RCC 7860 (cell line): ENCODE results near the gene OLFML1.

Source experiments
- DNase-seq: peaks from one replicate; pipeline ENCODE4 v3.0.0-alpha.2; 2015; ENCODE audit warnings: low spot score
- FAIRE-seq: peaks from 2 replicates; lab custom pipeline; 2012; peaks lifted over from hg19 to GRCh38; lab: Jason Lieb, UNC

Gene OLFML1

DNA sequence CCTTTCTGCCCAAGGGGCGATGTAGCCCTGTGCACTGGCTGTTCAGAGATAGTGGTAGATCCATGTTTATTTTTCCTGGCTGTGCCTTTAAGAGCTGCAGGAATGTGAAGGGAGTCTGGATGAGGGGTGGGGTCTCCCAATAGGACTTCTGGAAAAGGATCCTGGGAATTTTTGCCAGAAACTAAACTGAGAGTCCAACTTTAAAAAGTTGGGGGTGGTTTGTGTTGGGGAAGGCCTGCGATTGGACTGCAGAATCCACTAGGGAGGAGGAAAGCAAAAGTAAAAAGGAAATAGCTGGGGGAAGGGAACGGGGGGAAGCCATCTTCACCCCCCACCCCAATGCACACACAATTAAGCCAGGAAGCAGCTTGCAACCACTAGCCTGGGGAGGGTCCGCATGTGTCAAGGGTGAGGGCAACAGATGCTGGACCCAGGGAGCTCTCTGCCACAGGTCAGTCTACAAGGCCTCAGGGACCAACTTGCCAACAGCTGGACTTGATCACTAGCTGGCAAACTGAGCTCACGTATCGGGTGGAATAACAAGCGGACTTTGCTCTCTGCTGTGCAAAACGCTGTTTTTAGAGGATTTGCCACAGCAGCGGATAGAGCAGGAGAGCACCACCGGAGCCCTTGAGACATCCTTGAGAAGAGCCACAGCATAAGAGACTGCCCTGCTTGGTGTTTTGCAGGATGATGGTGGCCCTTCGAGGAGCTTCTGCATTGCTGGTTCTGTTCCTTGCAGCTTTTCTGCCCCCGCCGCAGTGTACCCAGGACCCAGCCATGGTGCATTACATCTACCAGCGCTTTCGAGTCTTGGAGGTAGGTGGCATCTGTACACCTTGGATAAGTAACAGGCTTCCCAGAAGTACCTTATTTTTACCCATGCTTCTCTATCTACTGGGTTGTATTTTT is at the start of gene OLFML1:
Gene OLFML1 (plus strand): TSS at position 321 of the 912 bp plus-strand sequence. CDS start 370 bp downstream, at position 691.
- DNase-seq (no peak), FAIRE-seq (no peak)

DNA sequence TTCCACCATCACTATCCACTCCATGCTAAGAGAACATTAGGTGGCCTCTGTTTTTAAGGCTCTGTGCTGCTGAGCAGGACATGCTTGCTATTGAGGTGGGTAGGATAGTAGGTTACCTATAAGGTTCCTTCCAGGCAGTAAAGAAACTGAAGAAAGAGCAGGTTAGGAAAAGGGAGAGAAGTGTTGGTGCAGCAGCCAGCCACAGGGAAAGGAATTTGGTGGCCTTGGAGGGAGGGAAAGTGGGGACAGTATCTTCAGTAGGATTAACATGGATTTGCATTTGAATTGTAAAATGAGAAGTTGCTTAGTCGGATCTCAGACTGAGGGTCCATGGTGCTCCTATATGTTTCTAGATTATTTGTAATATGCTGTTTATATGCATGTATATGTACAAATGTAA is 49.2 kb upstream of the OLFML1 start:
- DNase-seq, result no peak
- FAIRE-seq, result no peak

DNA sequence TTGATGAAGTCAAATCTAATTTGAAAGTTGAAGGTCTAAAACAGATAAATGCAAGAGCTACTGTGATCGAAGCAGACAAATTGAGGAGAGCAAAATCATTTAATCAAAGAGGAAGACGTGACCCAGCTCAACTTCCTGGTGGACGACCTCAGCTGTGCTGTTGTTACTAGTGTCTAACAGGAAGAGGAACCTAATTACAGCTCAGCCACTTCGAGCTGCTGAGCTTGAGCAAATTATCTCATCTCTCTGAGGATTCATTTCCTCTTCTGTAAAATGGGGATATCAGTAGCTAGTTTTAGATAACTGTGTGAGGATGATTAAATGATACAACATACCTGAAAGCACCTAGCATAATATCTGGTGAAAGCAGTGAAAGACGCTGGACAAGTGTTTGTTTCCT is 48.6 kb upstream of the OLFML1 start:
- FAIRE-seq (no peak), DNase-seq (no peak)

DNA sequence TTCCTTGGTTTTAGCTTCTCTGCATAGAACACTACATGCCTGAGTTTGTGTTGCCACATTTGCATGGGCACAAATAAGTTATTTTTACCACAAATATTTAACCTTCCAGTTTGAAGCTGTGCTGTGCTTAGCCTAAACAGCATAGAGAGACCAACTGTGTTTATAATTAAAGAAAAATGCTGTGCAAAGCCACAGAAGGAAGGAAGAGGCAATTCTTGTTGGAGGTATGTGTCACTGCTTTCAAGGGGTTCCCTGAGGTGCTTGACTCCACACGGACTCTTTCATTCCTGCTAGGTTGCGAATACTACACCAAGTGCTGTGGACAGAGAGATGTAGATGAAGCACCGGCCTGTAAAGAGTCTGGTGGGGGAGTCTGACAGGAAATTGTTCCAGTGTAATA is 47.6 kb upstream of the OLFML1 start:
- FAIRE-seq (no peak), DNase-seq (no peak)

DNA sequence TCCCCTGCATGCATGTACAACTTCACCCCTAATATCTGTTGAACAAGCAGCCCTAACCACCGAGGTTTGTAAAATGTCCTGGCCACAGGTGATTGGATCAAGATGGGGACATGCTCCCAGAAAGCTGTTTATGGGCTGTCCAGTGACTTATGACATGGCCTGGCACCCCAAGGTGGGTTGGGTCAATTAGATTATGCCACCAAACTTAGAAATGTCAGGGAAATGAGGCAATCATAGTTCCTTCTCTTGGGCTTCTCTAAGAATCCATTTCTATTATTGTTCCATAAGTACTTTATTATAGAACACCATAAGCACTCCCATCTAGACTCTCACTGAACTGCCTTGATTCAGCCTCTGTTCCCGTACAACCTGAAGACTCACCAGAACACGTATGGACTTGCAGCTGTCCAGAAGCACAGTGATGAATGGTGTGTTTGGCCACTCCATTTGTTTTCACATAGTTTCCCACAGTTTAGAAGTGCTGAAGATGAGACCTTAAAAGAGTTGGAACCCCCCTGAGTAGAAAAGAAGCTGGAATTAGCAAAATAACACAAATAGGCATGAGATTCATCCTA is 45.5 kb upstream of the OLFML1 start:
- DNase-seq (no peak), FAIRE-seq (no peak)

DNA sequence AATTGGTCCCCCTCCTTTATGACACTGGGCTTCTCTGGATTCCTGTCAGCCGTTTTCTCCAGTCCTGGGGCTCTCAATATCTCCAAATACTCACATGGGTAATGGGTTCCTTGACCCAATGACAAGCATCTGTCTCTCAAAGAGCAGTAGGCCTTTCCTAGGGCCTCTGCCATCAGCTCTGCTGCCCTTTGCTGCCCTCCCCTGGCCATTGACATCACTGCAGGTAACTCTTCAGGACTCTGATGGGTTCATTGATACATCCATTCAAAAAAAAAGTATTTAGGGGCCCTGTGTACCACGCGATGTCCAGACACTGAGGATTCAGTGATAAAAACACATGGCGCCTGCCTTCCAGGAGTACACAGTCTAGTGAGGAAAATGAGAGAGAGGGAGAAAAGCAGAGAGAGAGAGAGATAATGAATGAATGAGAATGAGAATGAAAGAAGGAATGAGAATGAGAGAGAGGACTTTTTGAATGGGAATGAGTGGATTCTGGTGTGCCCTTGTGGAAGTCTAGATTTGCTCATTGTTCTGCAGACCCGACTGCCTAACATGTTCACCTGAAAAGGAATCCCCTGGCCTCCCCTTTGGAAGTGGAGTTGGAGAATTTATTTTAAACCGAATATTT is 42.6 kb upstream of the OLFML1 start:
- DNase-seq (no peak), FAIRE-seq (no peak)

DNA sequence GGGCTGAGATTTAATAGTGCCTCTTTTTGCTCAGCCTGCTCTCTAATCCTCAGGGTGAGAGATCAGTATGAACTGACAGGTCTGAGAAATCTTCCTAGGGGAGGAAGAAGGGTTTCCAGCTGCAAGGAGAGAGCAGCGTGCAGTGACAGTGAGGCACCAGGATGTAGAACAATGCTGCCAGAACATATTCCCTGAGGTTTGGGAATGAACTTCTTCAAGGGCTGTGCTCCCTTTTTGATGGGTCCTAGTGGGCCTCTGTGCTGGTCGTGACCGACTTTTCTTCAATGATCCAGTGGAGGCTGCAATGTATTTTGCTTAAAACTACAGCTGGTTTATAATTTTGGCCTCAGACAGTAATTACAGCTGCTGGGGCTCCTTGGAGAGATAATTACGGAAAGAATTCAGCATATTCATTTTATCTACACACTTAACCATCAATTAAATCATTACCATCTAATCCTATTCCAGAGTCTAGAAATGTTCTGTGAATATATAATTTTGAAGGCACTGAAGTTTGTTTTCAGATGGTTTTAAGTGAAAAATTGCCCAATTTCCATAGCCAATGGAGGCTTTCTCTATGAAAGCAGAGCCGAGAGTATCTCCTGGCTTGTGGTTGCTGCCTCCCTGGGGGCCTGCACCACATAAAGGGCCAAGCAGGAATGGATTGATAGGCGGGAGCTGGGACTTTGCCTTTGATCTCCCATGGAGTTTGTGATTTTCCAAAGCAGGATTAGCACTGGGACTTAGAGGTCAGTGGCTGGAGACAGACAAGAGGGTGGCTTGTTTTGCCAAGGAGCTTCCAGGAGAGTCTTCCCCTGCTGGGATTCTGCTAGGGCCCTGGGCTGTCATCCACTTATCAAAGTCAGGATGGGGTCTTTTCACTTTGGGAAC is 41.0 kb upstream of the OLFML1 start:
- DNase-seq (no peak), FAIRE-seq (no peak)

DNA sequence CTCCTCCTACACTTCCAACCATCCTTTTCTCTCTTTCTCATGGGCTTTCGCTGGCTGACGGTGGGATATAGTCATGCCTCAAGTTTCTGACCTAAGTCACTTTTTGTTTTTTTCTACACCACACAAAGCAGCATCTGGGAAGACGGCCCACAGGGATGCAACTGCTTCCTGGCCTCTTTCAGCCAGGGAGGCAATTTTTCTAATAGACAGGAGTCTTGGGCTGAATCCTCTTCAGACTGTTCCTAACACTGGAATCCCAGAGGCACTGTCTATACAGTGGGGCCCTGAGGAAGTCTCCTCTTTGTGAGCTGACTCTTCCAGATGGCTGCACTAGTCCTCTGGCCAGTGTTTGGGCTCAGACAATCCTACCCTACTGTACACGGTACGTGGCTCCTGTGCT is 39.7 kb upstream of the OLFML1 start:
- DNase-seq (no peak), FAIRE-seq (no peak)

DNA sequence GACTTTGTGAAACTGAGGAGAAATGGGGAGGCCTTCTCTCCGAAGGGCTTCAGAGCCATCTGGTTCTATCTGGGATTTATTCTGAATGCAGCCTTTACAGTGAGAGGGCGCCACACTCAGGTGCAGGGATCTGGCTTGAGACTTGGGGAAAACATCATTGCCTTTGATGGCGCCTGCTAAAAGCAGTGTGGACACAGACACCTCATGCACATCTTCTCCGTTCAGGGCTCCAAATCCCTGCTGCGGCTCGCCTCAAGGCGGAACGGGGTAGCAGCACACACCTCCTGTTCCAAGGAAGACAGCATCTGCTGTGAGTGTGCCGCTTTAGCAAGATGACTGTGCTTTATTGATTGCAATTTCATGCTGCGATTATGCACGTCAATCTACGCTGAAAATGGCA is 37.1 kb upstream of the OLFML1 start:
- DNase-seq (no peak), FAIRE-seq (no peak)

DNA sequence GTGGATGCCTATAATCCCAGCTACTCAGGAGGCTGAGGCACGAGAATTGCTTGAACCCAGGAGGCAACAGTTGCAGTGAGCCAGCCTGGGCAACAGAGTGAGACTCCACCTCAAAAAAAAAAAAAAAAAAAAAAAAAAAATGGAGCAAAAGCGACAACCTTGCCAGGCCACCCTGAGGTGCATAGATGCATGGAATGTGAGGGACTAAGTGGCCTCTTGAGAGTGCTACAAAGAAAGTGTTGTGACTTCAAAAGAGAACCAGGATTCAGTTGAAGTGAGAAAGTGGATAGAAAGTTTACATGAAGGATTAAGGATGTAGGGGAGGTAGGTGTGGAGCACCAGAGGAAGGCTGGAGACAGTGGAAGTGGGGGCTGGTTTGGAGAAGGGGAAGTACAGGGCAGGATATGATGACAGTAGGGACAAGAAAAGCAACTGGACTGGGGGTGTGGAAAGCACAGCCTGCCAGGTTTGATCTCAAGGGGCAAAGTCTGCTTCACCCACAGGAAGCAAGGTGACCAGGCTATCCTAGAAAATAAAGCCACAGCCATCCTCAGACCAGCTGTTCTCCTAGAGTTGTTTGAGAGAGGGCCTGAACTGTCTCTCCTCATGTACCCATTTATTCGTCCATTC is 36.0 kb upstream of the OLFML1 start:
- DNase-seq (no peak), FAIRE-seq (no peak)

DNA sequence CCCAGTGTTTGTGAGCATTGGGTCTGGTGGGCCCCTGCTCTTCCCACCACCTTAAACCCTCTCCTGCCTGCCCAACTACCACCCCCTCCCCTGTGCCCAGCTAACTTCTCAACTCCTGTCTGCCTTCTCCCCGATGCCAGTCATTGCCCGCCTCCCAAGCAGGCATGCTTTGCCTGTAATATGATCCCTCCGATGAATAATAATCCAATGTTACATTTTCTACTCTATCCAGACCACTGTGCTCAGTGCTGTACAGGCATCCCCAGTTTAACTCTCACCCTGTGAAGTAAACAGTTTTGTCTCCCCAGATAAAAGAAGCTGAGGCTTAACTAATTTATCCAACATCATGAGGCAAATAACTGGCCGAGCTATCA is 35.5 kb upstream of the OLFML1 start:
- no peak for FAIRE-seq
- DNase-seq, result no peak

DNA sequence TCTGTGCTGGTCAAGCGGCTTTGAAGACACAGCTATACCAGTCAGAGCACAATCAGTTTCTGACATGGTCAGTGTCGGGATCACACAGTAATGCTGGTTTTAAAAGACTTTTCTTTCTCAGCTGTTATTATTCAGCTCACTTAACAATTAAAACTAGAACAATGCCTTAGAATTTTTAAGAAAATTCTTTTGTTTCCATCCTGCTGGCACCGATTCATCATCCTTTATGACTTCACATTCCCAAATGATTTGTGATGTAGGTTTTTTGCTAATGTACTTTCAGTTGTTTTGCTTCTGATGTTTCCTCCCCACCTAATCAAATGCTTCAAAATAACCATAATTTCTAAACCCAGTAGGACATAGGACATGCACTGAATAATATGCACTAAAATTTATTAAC is 34.5 kb upstream of the OLFML1 start:
- DNase-seq (no peak), FAIRE-seq (no peak)

DNA sequence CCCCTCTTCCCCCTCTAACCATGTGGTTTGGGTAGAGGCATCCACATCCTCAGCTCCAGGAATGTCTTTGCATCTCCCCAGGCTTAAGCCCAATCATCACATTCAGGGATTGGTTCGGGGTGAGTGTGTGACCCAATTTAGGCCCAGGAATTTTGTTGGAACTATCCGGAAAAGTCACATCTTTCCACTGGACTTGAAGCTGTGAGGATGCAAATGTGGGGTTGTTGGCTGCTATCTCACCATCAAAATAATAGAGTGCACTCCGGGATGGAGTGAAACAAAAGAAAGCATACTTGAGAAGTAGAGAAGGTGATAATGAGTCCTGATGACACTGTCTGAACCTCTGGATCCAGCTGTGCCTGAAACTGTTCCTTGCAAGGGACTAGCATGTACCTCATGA is 33.8 kb upstream of the OLFML1 start:
- no peak for FAIRE-seq
- DNase-seq, result no peak

DNA sequence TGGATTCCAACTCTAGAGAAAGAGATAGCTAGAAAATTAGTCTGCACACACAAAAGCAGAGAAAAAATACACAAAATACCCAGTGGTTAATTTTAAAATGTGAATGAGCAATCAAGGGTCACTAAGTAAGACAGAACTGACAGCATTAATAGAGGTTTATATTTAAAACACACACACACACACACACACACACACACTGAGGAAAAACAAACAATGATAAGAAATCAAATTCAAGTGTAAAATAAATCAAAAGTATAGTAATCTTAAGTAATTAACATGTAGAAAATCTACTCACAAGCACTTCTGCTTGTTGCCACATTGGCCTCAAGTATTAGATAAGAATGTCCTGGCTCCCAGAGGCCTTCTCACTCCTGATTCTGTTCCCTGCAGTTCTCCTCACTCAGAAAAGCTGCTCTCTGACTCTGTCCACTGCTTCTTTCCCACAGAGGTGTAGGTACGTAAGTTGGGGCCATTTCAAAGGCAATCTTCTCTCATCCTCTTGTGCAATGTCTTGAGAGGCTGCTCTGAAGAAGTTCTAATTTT is 33.3 kb upstream of the OLFML1 start:
- FAIRE-seq, result no peak

DNA sequence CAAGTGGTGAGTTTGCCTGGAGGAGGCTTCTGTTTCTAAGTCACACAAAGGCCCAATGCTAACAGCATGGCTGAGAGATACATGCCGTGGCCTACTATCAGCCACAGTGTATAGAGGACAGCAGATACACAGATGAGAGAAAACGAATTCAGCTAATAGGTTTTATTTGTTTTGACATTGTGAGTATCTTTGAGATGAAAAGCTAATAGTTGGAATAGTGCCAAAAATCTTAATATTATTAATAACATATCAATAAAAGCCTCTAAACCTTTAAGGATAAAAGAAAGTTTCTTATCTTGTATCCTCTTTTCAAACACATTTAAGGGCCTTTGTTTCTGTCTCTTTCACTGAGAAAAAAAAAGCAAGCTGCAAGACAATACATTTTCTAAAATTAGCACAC is 30.5 kb upstream of the OLFML1 start:
- DNase-seq (no peak), FAIRE-seq (no peak)

More for the DNA sequence above, 33.3 kb upstream of the OLFML1 start:
- DNase-seq, result no peak

DNA sequence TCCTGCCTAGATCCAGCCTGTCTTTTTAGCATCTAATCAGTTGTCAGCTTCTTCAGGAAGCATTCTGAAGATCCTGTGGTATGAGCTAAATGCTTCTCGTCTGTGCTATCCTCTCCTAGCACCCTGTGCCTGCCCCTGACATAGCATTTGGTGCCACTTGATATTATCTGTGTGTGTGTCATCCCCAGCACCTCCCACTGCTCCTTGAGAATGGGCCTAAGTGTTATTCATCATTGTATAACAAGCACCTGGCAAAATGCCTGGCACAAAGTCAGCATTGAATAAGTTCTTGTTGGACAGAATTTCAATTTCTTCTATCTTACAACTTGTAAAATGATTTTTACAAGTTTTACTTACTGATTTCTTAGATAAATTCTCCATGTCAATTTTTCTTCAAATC is 28.1 kb upstream of the OLFML1 start:
- FAIRE-seq (no peak), DNase-seq (no peak)

DNA sequence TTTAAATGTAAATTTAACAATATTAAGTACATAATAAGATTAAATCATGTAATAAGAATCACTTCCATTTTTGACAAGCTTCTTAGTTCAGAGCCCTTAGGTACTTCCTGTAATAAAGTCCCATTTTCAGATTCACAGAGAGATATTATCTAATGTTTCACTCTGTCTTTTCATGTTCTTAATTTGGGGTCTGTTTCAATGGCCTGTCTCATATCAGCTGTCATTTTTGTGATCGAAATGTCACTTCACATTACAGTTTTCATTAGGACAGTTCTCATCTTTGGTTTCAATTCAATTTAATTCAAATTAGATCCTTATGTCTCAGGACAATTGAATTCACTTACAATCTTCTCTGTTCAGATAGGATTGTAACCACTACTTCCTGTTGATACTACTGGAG is 22.6 kb upstream of the OLFML1 start:
- DNase-seq (no peak), FAIRE-seq (no peak)

DNA sequence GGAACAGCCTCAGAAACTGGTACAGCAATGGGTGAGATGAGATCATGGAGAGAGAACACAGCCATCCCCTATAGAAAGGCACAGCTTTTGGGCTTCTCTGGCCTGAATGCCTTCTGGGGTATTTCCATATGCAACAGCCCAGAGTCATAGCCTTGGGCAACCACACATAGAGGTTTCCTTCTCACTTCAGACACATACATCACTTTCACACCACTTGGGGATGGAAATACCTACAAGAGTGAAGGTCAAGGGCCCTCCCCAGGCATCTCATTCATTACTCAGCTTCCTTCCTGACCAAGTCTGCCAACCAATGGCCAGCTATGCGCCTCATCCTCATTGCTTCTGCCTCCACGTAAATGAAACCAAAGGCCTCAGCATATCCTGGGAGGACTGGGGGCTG is 17.7 kb upstream of the OLFML1 start:
- DNase-seq (no peak), FAIRE-seq (no peak)

DNA sequence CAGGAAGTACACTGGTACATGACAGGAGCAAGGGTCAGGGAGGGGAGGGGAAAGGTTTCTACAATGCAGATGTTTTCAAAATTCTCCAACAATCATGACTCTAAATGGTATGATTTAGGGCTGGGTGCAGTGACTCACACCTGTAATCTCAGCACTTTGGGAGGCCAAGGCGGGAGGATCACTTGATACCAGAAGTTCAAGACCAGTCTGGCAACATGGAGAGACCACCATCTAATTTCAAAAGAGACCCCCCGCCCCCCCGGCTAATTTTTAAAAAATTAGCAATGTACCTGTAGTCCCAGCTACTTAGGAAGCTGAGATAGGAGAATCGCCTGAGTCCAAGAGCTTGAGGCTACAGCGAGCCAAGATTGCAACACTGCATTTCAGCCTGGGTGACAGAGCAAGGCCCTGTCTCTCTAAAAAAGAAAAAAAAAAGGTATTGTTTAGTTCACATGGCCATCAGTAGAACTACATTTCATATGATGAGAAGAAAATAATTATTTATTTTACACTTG is 15.9 kb upstream of the OLFML1 start:
- FAIRE-seq (no peak), DNase-seq (no peak)

DNA sequence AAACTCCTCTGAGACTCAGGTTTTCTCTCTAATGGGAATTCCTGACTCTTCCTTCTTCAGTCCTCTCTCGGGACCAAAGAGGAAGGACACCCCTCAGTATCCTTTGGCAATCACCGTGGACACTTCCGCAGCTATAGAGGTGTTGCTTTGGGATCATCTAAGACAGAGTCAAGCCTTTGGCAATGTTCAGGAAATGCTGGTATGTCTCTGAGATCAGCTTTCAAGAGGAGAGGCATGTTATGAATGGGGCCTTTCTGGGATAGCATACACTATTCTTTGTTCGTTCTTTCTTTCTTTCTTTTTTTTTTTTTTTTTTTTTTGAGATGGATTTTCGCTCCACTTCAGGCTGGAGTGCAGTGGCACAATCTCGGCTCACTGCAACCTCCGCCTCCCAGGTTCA is 14.2 kb upstream of the OLFML1 start:
- DNase-seq, result no peak
- FAIRE-seq, result no peak
